ENCODE measurements around the gene OPN1MW3.
"Not testable (repeated sequence)": the region's sequence is repeated elsewhere in the genome, so short reads cannot be mapped to it uniquely, and the experiment has no call there.

The OPN1MW3 gene

GRCh38 chrX:154257282-154257681 lies at the start of gene OPN1MW3:
Gene OPN1MW3, plus strand, starts transcription at chrX:154257582. Its CDS starts 38 bp downstream, at chrX:154257620.
- not testable (repeated sequence) for DNase-seq

- not testable (repeated sequence) for DNase-seq
Measured at GRCh38 chrX:154209670-154210418, 47.5 kb upstream of the OPN1MW3 start.

GRCh38 chrX:154211057-154211456 lies 46.3 kb upstream of the OPN1MW3 start:
- DNase-seq, result not testable (repeated sequence)

- DNase-seq, result not testable (repeated sequence)
Measured at GRCh38 chrX:154211499-154211898, 45.9 kb upstream of the OPN1MW3 start.

- not testable (repeated sequence) for DNase-seq
Measured at GRCh38 chrX:154219456-154219855, 37.9 kb upstream of the OPN1MW3 start, which contains the start of gene OPN1MW2. Gene OPN1MW2, plus strand, starts transcription at chrX:154219756. Its CDS starts 60 bp downstream, at chrX:154219816.

- DNase-seq, result not testable (repeated sequence)
Measured at GRCh38 chrX:154225292-154225691, 32.1 kb upstream of the OPN1MW3 start.

GRCh38 chrX:154226706-154227105 lies 30.7 kb upstream of the OPN1MW3 start:
- not testable (repeated sequence) for DNase-seq

- DNase-seq, result not testable (repeated sequence)
Measured at GRCh38 chrX:154231443-154231842, 25.9 kb upstream of the OPN1MW3 start.

- DNase-seq, result not testable (repeated sequence)
Measured at GRCh38 chrX:154233620-154234019, 23.8 kb upstream of the OPN1MW3 start.

- DNase-seq, result not testable (repeated sequence)
Measured at GRCh38 chrX:154238939-154239559, 18.3 kb upstream of the OPN1MW3 start.

GRCh38 chrX:154239982-154240503 lies 17.3 kb upstream of the OPN1MW3 start:
- DNase-seq, result not testable (repeated sequence)

- DNase-seq, result not testable (repeated sequence)
Measured at GRCh38 chrX:154247377-154248045, 9.9 kb upstream of the OPN1MW3 start.

GRCh38 chrX:154248076-154248475 lies 9.3 kb upstream of the OPN1MW3 start:
- DNase-seq, result not testable (repeated sequence)

- DNase-seq, result not testable (repeated sequence)
Measured at GRCh38 chrX:154258711-154259110, 1.3 kb downstream of the OPN1MW3 start.

- DNase-seq, result not testable (repeated sequence)
Measured at GRCh38 chrX:154263072-154263471, 5.7 kb downstream of the OPN1MW3 start.

- not testable (repeated sequence) for DNase-seq
Measured at GRCh38 chrX:154269245-154269644, 11.9 kb downstream of the OPN1MW3 start.

- DNase-seq, result not testable (repeated sequence)
Measured at GRCh38 chrX:154284489-154285338, 27.3 kb downstream of the OPN1MW3 start.

GRCh38 chrX:154286406-154286805 lies 29.0 kb downstream of the OPN1MW3 start:
- DNase-seq, result not testable (repeated sequence)

GRCh38 chrX:154294791-154295574 lies 37.6 kb downstream of the OPN1MW3 start, which contains the start of gene TEX28:
Gene TEX28, minus strand, starts transcription at chrX:154295124. Its CDS starts 3,007 bp downstream, at chrX:154292117.
- DNase-seq, result no peak

- no peak for DNase-seq
Measured at GRCh38 chrX:154295664-154296310, 38.4 kb downstream of the OPN1MW3 start, which contains the start of gene TKTL1. Gene TKTL1, plus strand, starts transcription at chrX:154295795. Its CDS starts 65 bp downstream, at chrX:154295860.

Data from NCI-H146 (cell line).